GM19043 (cell line): ENCODE data around the gene SHKBP1.
A peak's percentile ranks its signal among the peaks of the same experiment; 100 is the strongest.
"Not testable (repeated sequence)": the region's sequence is repeated elsewhere in the genome, so short reads cannot be mapped to it uniquely, and the experiment has no call there.

Experiments used
- ATAC-seq: cut with Tn5 transposase; IDR thresholded peaks from one replicate; pipeline ENCODE4 v1.9.1; 2021; ENCODE audit warnings: low read depth; ENCODE audit not compliant: unreplicated experiment

Gene SHKBP1

GRCh38 chr19:40553885-40554857 lies 22.5 kb upstream of the SHKBP1 start:
- no peak for ATAC-seq

GRCh38 chr19:40555978-40556689 lies 20.5 kb upstream of the SHKBP1 start:
- no peak for ATAC-seq

- no peak for ATAC-seq
Observed at GRCh38 chr19:40556953-40557530, 19.6 kb upstream of the SHKBP1 start.

- ATAC-seq: no peak
Observed at GRCh38 chr19:40559394-40559793, 17.3 kb upstream of the SHKBP1 start.

GRCh38 chr19:40560092-40560507 lies 16.6 kb upstream of the SHKBP1 start:
- ATAC-seq: no peak

- ATAC-seq: no peak
Observed at GRCh38 chr19:40561947-40562346, 14.7 kb upstream of the SHKBP1 start.

- ATAC-seq: not testable (repeated sequence)
Observed at GRCh38 chr19:40564535-40564934, 12.1 kb upstream of the SHKBP1 start.

- no peak for ATAC-seq
Observed at GRCh38 chr19:40565355-40565754, 11.3 kb upstream of the SHKBP1 start.

GRCh38 chr19:40565910-40566495 lies 10.7 kb upstream of the SHKBP1 start:
- ATAC-seq: no peak

- ATAC-seq: no peak
Observed at GRCh38 chr19:40567040-40567749, 9.5 kb upstream of the SHKBP1 start.

GRCh38 chr19:40567750-40568494 lies 8.8 kb upstream of the SHKBP1 start:
- no peak for ATAC-seq

- ATAC-seq: peak; percentile 80
Observed at GRCh38 chr19:40570313-40571004, 6.2 kb upstream of the SHKBP1 start.

GRCh38 chr19:40571005-40571318 lies 5.7 kb upstream of the SHKBP1 start:
- no peak for ATAC-seq

GRCh38 chr19:40571831-40572495 lies 4.7 kb upstream of the SHKBP1 start:
- no peak for ATAC-seq

GRCh38 chr19:40575326-40575725 lies 1.3 kb upstream of the SHKBP1 start:
- no peak for ATAC-seq

GRCh38 chr19:40576151-40576584 lies 505 bp upstream of the SHKBP1 start:
- ATAC-seq: no peak

GRCh38 chr19:40578442-40578908 lies 1.8 kb downstream of the SHKBP1 start:
- ATAC-seq: no peak

GRCh38 chr19:40580619-40581018 lies 3.9 kb downstream of the SHKBP1 start:
- no peak for ATAC-seq
